GM23248 (cell line): ENCODE data around the gene C12orf56. TPM values are rescaled to one million over a fixed set of nuclear protein-coding genes. Genes with fewer than 3 reads are reported as not detected.

Experiments used
- DNase-seq: peaks from one replicate; pipeline ENCODE4 v3.0.0-alpha.2; 2015
- H2AFZ ChIP-seq: fragments of 200-600 bp; sonication (generic); 2 replicates; pipeline ENCODE4 v1.6.1; 2016; ENCODE audit warnings: antibody characterized with exemption
- H3F3A ChIP-seq: fragments of 200-600 bp; sonication (generic); 2 replicates; pipeline ENCODE4 v1.6.1; 2016; ENCODE audit warnings: mild to moderate bottlenecking, antibody characterized with exemption, mixed run types; ENCODE audit not compliant: insufficient read depth
- H3K27ac ChIP-seq: fragments of 200-600 bp; sonication (generic); 2 replicates; pipeline ENCODE4 v1.5.1; 2016; ENCODE audit warnings: mild to moderate bottlenecking
- H3K27me3 ChIP-seq: fragments of 200-600 bp; sonication (generic); replicated peaks from 2 replicates; pipeline ENCODE4 v1.6.1; 2016; ENCODE audit warnings: mild to moderate bottlenecking; ENCODE audit not compliant: insufficient read depth
- H3K36me3 ChIP-seq: fragments of 200-600 bp; sonication (generic); 2 replicates; pipeline ENCODE4 v1.6.1; 2016; ENCODE audit warnings: low read depth, mild to moderate bottlenecking
- H3K4me1 ChIP-seq: fragments of 200-600 bp; sonication (generic); 2 replicates; pipeline ENCODE4 v1.6.1; 2016; ENCODE audit warnings: mild to moderate bottlenecking; ENCODE audit not compliant: insufficient read depth
- H3K4me2 ChIP-seq: fragments of 200-600 bp; sonication (generic); one replicate; pipeline ENCODE4 v1.6.1; 2016; ENCODE audit warnings: mild to moderate bottlenecking; ENCODE audit not compliant: unreplicated experiment
- H3K4me3 ChIP-seq: fragments of 200-600 bp; sonication (generic); 2 replicates; pipeline ENCODE4 v1.5.1; 2016; ENCODE audit warnings: mild to moderate bottlenecking
- H3K79me2 ChIP-seq: fragments of 200-600 bp; sonication (generic); 2 replicates; pipeline ENCODE4 v1.6.1; 2016; ENCODE audit warnings: mild to moderate bottlenecking; ENCODE audit not compliant: insufficient read depth
- H3K9ac ChIP-seq: fragments of 200-600 bp; sonication (generic); 2 replicates; pipeline ENCODE4 v1.6.1; 2016; ENCODE audit warnings: mild to moderate bottlenecking
- H3K9me2 ChIP-seq: fragments of 200-600 bp; sonication (generic); 2 replicates; pipeline ENCODE4 v1.6.1; 2016; ENCODE audit warnings: mixed run types, mild to moderate bottlenecking, moderate library complexity; ENCODE audit not compliant: insufficient read depth
- H3K9me3 ChIP-seq: fragments of 200-600 bp; sonication (generic); one replicate; pipeline ENCODE4 v1.6.1; 2017; ENCODE audit warnings: low read depth
- H4K20me1 ChIP-seq: fragments of 200-600 bp; sonication (generic); 2 replicates; pipeline ENCODE4 v1.6.0; 2016; ENCODE audit not compliant: insufficient read depth
- EZH2 ChIP-seq: fragments of 200-600 bp; sonication (generic); IDR thresholded peaks from 2 replicates; pipeline ENCODE4 v1.6.1; 2018; ENCODE audit warnings: antibody characterized with exemption, mild to moderate bottlenecking; ENCODE audit not compliant: insufficient read depth, poor library complexity, severe bottlenecking
- EZH2phosphoT487 ChIP-seq: fragments of 200-600 bp; sonication (generic); IDR thresholded peaks from 2 replicates; pipeline ENCODE4 v1.6.1; 2018; ENCODE audit warnings: antibody characterized with exemption, moderate library complexity, mild to moderate bottlenecking, low read depth; ENCODE audit not compliant: insufficient read depth
- WGBS, 2 experiments: methylation state at CpG; one replicate each; pipeline ENCODE4 v1.1.6; 2015 to 2017; ENCODE audit warnings: low lambda C conversion rate in 2 of 2, low coverage in 1 of 2; ENCODE audit errors: missing lambda C conversion rate in 2 of 2; 5-methylcytosine and 5-hydroxymethylcytosine counted together
- in situ Hi-C: fragments of 300-500 bp; cut with MboI; formaldehyde crosslinking; loops from 2 replicates; pipeline ENCODE4 v1.15.0; 2020
- polyA plus RNA-seq: library from polyadenylated mRNA; unstranded; fragments of >200 nt; fragmentation: Nextera tagmentation; extraction: Ambion mirVana; gene quantifications from 2 replicates; pipeline ENCODE4 v1.2.1, GENCODE V29; 2016
- total RNA-seq: library from RNA; depleted of rRNA; stranded (reverse); fragments of >200 nt; shearing (Covaris generic); gene quantifications from 2 replicates; pipeline ENCODE4 v1.2.3, GENCODE V29; 2014

The C12orf56 gene
- total and polyA plus RNA-seq, 2 experiments from 2014 or later, result 0.43 to 0.90 TPM

GRCh38 chr12:64237382-64237781 is 153.2 kb downstream of the C12orf56 start:
- no peaks in the 10 kb centered on the region for H3K9me2 ChIP-seq
- TF ChIP-seq EZH2, result no peak
- TF ChIP-seq EZH2phosphoT487, result no peak

GRCh38 chr12:64236549-64236948 is 154.0 kb downstream of the C12orf56 start:
- in situ Hi-C loops, result no loop called here
- Histone ChIP-seq H3K27me3 (no peaks in the 10 kb centered on the region), H3K9me2 (no peaks in the 10 kb centered on the region), H3K4me2 (no peak overlapping the region), H3K9me3 (no peaks in the 10 kb centered on the region), H3K4me3 (no peak overlapping the region), H3K27ac (no peak overlapping the region), H3K36me3 (no peaks in the 10 kb centered on the region), H3K79me2 (no peaks in the 10 kb centered on the region), H3K4me1 (peaks cover 4% of the 10 kb centered on the region; the same call in 1 of the 2 replicates), H3K9ac (no peak overlapping the region), H2AFZ (no peak overlapping the region), H3F3A (no peaks in the 10 kb centered on the region; the same call in 1 of the 2 replicates), H4K20me1 (no peaks in the 10 kb centered on the region)
- peak; percentile 33 for DNase-seq
- TF ChIP-seq EZH2 (no peak), EZH2phosphoT487 (no peak)

More at GRCh38 chr12:64237382-64237781, 153.2 kb downstream of the C12orf56 start:
- Histone ChIP-seq H3K4me1 (peaks cover 4% of the 10 kb centered on the region; the same call in 1 of the 2 replicates), H3K9ac (no peak overlapping the region), H3K9me3 (no peaks in the 10 kb centered on the region), H3K27ac (no peak overlapping the region), H3K4me3 (no peak overlapping the region), H3K36me3 (no peaks in the 10 kb centered on the region), H4K20me1 (no peaks in the 10 kb centered on the region), H3K79me2 (no peaks in the 10 kb centered on the region), H3K4me2 (no peak overlapping the region), H3K27me3 (no peaks in the 10 kb centered on the region), H2AFZ (no peak overlapping the region), H3F3A (no peaks in the 10 kb centered on the region; the same call in 1 of the 2 replicates)
- in situ Hi-C loops, result no loop called here
- DNase-seq, result no peak

GRCh38 chr12:64232196-64232595 is 158.4 kb downstream of the C12orf56 start:
- H3K27ac ChIP-seq, result no peak overlapping the region
- H3K9me2 ChIP-seq, result no peaks in the 10 kb centered on the region
- WGBS, 2 experiments, result 90 to 96% methylated on average over 1 of the region's 1 CpG
- no peaks in the 10 kb centered on the region for H3K79me2 ChIP-seq
- no peak for TF ChIP-seq EZH2phosphoT487
- no peak for TF ChIP-seq EZH2
- no peak overlapping the region for H3K4me3 ChIP-seq
- no peaks in the 10 kb centered on the region for H3K36me3 ChIP-seq
- H3K4me1 ChIP-seq, result no peaks in the 10 kb centered on the region
- H3K9ac ChIP-seq, result no peak overlapping the region
- in situ Hi-C loops, result no loop called here
- H4K20me1 ChIP-seq, result no peaks in the 10 kb centered on the region
- H3K4me2 ChIP-seq, result no peak overlapping the region
- no peaks in the 10 kb centered on the region for H3K27me3 ChIP-seq
- DNase-seq, result no peak
- no peaks in the 10 kb centered on the region for H3K9me3 ChIP-seq
- H2AFZ ChIP-seq, result no peak overlapping the region
- H3F3A ChIP-seq, result no peaks in the 10 kb centered on the region; the same call in 1 of the 2 replicates

GRCh38 chr12:64229796-64230195 is 160.8 kb downstream of the C12orf56 start:
- no peaks in the 10 kb centered on the region for H3K27me3 ChIP-seq
- no peaks in the 10 kb centered on the region for H3F3A ChIP-seq
- H3K9me2 ChIP-seq, result no peaks in the 10 kb centered on the region
- TF ChIP-seq EZH2phosphoT487 (no peak), EZH2 (no peak)
- no peaks in the 10 kb centered on the region for H4K20me1 ChIP-seq
- no peak overlapping the region for H2AFZ ChIP-seq
- H3K4me3 ChIP-seq, result no peak overlapping the region
- in situ Hi-C loops, result no loop called here
- H3K36me3 ChIP-seq, result no peaks in the 10 kb centered on the region
- no peak overlapping the region for H3K9ac ChIP-seq
- H3K79me2 ChIP-seq, result no peaks in the 10 kb centered on the region
- H3K27ac ChIP-seq, result no peak overlapping the region
- 81 to 86% methylated on average over 5 of the region's 5 CpGs for WGBS, 2 experiments
- H3K4me1 ChIP-seq, result no peaks in the 10 kb centered on the region
- no peaks in the 10 kb centered on the region for H3K9me3 ChIP-seq
- H3K4me2 ChIP-seq, result no peak overlapping the region
- DNase-seq, result no peak

GRCh38 chr12:64229240-64229639 is 161.3 kb downstream of the C12orf56 start:
- 28 to 33% methylated on average over 4 of the region's 4 CpGs for WGBS, 2 experiments
- DNase-seq, result no peak
- in situ Hi-C loops, result no loop called here

More at GRCh38 chr12:64229240-64229639, 161.3 kb downstream of the C12orf56 start:
- Histone ChIP-seq H4K20me1 (no peaks in the 10 kb centered on the region), H3K9me3 (no peaks in the 10 kb centered on the region), H2AFZ (no peak overlapping the region), H3K9me2 (no peaks in the 10 kb centered on the region), H3K79me2 (no peaks in the 10 kb centered on the region), H3K36me3 (no peaks in the 10 kb centered on the region), H3F3A (no peaks in the 10 kb centered on the region), H3K4me2 (no peak overlapping the region), H3K27ac (no peak overlapping the region), H3K4me3 (no peak overlapping the region), H3K27me3 (no peaks in the 10 kb centered on the region), H3K9ac (no peak overlapping the region), H3K4me1 (no peaks in the 10 kb centered on the region)
- TF ChIP-seq EZH2phosphoT487 (no peak), EZH2 (no peak)
